K562 (cell line): ENCODE measurements around the gene HGS. TPM values are rescaled to one million over a fixed set of nuclear protein-coding genes. Genes with fewer than 3 reads are reported as not detected.

Source experiments
- HDAC2 ChIP-seq: fragments of 450-650 bp; IDR thresholded peaks from 2 replicates; pipeline ENCODE4 v1.6.1; 2016; ENCODE audit warnings: mild to moderate bottlenecking
- IRF9 ChIP-seq: fragments of 450-650 bp; IDR thresholded peaks from 2 replicates; pipeline ENCODE4 v1.6.1; 2016; ENCODE audit warnings: missing biosample characterization, missing genetic modification characterization
- MED1 ChIP-seq: sonication (generic); formaldehyde crosslinking; IDR thresholded peaks from 2 replicates; pipeline ENCODE4 v1.8.1; 2023; ENCODE audit warnings: missing genetic modification reagents, borderline replicate concordance
- NCOR1 ChIP-seq: fragments of 450-650 bp; IDR thresholded peaks from 2 replicates; pipeline ENCODE4 v1.6.1; 2016; ENCODE audit warnings: mild to moderate bottlenecking, moderate library complexity
- PHF20 ChIP-seq: fragments of 450-650 bp; IDR thresholded peaks from 2 replicates; pipeline ENCODE4 v1.6.1; 2018; ENCODE audit not compliant: partially characterized antibody
- PREB ChIP-seq: sonication (generic); formaldehyde crosslinking; IDR thresholded peaks from 2 replicates; pipeline ENCODE4 v1.8.1; 2023; ENCODE audit warnings: mild to moderate bottlenecking, missing genetic modification reagents
- TAF15 ChIP-seq: fragments of 200-400 bp; formaldehyde crosslinking; IDR thresholded peaks from 2 replicates; pipeline ENCODE4 v1.6.1; 2017; ENCODE audit warnings: mild to moderate bottlenecking, low read depth, low read length, moderate library complexity
- ZC3H8 ChIP-seq: fragments of 450-650 bp; IDR thresholded peaks from 2 replicates; pipeline ENCODE4 v1.6.1; 2017
- ZNF184 ChIP-seq: sonication (generic); formaldehyde crosslinking; IDR thresholded peaks from 2 replicates; pipeline ENCODE4 v1.5.0; 2020; ENCODE audit warnings: missing genetic modification reagents
- polyA plus RNA-seq, 8 experiments: library from polyadenylated mRNA; depleted of rRNA in 4 of 8; stranded (reverse) in 5 of 8; unstranded in 3 of 8; fragments of >200 nt; fragmentation: Nextera tagmentation in 2 of 8; fragmentation: Illumina TruSeq in 1 of 8; extraction: Ambion mirVana in 2 of 8; extraction: Trizol in 1 of 8; gene quantifications; 2 replicates each; pipeline versions ENCODE4 v1.2.1 to v1.2.3, GENCODE V29; 2011 to 2014; ENCODE audit warnings: inconsistent platforms in 1 of 8, missing spikeins in 1 of 8
- total RNA-seq, 7 experiments: library from RNA; depleted of rRNA in 6 of 7; stranded (reverse); fragments of >200 nt in 6 of 7; fragmentation: Illumina TruSeq in 2 of 7; extraction: Trizol in 2 of 7; gene quantifications; 2 replicates each; pipeline versions ENCODE4 v1.2.1 to v1.2.3, GENCODE V29; 2011 to 2021; ENCODE audit warnings: low replicate concordance in 1 of 7
- TF ChIP-seq, protein P1 (sequence below): fragments of 450-650 bp; IDR thresholded peaks from 2 replicates; pipeline ENCODE4 v1.6.1; 2016; ENCODE audit warnings: mild to moderate bottlenecking, moderate library complexity
- TF ChIP-seq, protein P2 (sequence below): fragments of 250-450 bp; sonication (Bioruptor Pico); IDR thresholded peaks from 2 replicates; pipeline ENCODE4 v1.4.0; 2020; ENCODE audit warnings: mild to moderate bottlenecking, moderate library complexity

Gene HGS
- total and polyA plus RNA-seq, 9 of the 15 experiments (the other 6 are each of a cell fraction or from before 2014, with no cell fraction given), result 3.9 to 176 (median 77.1) TPM

DNA sequence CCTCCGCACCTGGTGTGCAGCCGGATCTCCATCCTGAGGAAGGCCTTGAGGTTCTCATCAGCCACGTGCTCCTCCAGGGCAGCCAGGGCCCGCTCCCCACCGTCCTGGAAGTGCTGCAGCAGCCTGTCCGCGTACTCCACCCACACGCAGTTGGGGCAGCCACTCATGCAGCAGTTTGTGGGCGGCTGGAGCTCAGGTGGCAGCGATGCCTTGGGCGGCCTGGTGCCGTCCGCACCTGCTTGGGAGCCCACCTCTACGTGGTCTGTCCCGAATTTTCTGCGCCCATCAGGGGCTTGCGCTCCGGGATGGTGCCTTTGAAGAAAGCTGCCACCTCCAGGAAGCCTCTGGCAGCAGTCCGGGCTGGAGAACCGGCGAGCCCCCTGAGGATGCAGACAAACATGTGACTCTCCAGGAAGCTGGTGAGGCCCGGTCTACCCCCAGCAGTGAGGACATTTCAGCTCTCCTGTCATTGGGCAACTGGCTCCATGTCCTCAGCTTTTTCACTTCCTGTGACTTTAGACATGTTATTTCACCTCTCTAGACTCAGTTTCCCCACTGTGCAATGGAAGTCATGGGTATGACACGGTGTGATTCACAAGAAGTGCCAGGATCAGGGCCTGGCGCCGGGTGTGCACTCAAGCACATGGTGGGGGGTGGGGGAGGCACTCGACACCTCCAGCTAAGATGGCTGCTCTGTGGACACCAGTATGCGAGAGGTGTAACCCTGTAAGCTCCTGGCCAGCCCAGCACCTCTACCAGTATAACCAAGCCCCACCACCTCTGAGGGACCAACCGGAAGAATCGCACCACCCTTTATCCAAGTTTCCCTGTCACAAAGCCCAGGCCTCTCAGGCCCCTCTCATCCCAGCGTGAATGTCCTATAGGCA is 18.4 kb upstream of the HGS start (continued):
- TF ChIP-seq, protein P1, sequence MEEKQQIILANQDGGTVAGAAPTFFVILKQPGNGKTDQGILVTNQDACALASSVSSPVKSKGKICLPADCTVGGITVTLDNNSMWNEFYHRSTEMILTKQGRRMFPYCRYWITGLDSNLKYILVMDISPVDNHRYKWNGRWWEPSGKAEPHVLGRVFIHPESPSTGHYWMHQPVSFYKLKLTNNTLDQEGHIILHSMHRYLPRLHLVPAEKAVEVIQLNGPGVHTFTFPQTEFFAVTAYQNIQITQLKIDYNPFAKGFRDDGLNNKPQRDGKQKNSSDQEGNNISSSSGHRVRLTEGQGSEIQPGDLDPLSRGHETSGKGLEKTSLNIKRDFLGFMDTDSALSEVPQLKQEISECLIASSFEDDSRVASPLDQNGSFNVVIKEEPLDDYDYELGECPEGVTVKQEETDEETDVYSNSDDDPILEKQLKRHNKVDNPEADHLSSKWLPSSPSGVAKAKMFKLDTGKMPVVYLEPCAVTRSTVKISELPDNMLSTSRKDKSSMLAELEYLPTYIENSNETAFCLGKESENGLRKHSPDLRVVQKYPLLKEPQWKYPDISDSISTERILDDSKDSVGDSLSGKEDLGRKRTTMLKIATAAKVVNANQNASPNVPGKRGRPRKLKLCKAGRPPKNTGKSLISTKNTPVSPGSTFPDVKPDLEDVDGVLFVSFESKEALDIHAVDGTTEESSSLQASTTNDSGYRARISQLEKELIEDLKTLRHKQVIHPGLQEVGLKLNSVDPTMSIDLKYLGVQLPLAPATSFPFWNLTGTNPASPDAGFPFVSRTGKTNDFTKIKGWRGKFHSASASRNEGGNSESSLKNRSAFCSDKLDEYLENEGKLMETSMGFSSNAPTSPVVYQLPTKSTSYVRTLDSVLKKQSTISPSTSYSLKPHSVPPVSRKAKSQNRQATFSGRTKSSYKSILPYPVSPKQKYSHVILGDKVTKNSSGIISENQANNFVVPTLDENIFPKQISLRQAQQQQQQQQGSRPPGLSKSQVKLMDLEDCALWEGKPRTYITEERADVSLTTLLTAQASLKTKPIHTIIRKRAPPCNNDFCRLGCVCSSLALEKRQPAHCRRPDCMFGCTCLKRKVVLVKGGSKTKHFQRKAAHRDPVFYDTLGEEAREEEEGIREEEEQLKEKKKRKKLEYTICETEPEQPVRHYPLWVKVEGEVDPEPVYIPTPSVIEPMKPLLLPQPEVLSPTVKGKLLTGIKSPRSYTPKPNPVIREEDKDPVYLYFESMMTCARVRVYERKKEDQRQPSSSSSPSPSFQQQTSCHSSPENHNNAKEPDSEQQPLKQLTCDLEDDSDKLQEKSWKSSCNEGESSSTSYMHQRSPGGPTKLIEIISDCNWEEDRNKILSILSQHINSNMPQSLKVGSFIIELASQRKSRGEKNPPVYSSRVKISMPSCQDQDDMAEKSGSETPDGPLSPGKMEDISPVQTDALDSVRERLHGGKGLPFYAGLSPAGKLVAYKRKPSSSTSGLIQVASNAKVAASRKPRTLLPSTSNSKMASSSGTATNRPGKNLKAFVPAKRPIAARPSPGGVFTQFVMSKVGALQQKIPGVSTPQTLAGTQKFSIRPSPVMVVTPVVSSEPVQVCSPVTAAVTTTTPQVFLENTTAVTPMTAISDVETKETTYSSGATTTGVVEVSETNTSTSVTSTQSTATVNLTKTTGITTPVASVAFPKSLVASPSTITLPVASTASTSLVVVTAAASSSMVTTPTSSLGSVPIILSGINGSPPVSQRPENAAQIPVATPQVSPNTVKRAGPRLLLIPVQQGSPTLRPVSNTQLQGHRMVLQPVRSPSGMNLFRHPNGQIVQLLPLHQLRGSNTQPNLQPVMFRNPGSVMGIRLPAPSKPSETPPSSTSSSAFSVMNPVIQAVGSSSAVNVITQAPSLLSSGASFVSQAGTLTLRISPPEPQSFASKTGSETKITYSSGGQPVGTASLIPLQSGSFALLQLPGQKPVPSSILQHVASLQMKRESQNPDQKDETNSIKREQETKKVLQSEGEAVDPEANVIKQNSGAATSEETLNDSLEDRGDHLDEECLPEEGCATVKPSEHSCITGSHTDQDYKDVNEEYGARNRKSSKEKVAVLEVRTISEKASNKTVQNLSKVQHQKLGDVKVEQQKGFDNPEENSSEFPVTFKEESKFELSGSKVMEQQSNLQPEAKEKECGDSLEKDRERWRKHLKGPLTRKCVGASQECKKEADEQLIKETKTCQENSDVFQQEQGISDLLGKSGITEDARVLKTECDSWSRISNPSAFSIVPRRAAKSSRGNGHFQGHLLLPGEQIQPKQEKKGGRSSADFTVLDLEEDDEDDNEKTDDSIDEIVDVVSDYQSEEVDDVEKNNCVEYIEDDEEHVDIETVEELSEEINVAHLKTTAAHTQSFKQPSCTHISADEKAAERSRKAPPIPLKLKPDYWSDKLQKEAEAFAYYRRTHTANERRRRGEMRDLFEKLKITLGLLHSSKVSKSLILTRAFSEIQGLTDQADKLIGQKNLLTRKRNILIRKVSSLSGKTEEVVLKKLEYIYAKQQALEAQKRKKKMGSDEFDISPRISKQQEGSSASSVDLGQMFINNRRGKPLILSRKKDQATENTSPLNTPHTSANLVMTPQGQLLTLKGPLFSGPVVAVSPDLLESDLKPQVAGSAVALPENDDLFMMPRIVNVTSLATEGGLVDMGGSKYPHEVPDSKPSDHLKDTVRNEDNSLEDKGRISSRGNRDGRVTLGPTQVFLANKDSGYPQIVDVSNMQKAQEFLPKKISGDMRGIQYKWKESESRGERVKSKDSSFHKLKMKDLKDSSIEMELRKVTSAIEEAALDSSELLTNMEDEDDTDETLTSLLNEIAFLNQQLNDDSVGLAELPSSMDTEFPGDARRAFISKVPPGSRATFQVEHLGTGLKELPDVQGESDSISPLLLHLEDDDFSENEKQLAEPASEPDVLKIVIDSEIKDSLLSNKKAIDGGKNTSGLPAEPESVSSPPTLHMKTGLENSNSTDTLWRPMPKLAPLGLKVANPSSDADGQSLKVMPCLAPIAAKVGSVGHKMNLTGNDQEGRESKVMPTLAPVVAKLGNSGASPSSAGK, result peak; percentile 98
- TF ChIP-seq ZC3H8 (no peak), IRF9 (0 out of 2 replicates have a peak, but pooled peaks have one; percentile 78), NCOR1 (no peak), TAF15 (no peak), MED1 (CRISPR knock-in tag) (no peak), ZNF184 (CRISPR knock-in tag) (no peak), HDAC2 (0 out of 2 replicates have a peak, but pooled peaks have one; percentile 36), PREB (CRISPR knock-in tag) (no peak), PHF20 (no peak)
- TF ChIP-seq, protein P2, sequence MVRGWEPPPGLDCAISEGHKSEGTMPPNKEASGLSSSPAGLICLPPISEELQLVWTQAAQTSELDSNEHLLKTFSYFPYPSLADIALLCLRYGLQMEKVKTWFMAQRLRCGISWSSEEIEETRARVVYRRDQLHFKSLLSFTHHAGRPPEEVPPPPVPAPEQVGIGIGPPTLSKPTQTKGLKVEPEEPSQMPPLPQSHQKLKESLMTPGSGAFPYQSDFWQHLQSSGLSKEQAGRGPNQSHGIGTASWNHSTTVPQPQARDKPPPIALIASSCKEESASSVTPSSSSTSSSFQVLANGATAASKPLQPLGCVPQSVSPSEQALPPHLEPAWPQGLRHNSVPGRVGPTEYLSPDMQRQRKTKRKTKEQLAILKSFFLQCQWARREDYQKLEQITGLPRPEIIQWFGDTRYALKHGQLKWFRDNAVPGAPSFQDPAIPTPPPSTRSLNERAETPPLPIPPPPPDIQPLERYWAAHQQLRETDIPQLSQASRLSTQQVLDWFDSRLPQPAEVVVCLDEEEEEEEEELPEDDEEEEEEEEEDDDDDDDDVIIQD (CRISPR knock-in tag), result peak; percentile 25; the same call in 1 of the 2 replicates
